Smooth muscle cell (in vitro differentiated cells): Measurements from ENCODE around the gene PHC2. TPM values are rescaled to one million over a fixed set of nuclear protein-coding genes. Genes with fewer than 3 reads are reported as not detected.

Source experiments
- DNase-seq: peaks from one replicate; lab custom pipeline; 2025; ENCODE audit not compliant: unreplicated experiment; lab: John Stamatoyannopoulos, UW
- H2AFZ ChIP-seq: fragments of 200-600 bp; sonication (generic); 2 replicates; pipeline ENCODE4 v1.6.0; 2016; ENCODE audit warnings: antibody characterized with exemption, low read depth, mild to moderate bottlenecking
- H3F3A ChIP-seq: fragments of 200-600 bp; sonication (generic); 2 replicates; pipeline ENCODE4 v1.6.0; 2017; ENCODE audit warnings: antibody characterized with exemption, low read depth
- H3K27ac ChIP-seq: fragments of 200-600 bp; sonication (generic); 2 replicates; pipeline ENCODE4 v1.5.1; 2016; ENCODE audit warnings: low read depth, mild to moderate bottlenecking
- H3K27me3 ChIP-seq: fragments of 200-600 bp; sonication (generic); 2 replicates; pipeline ENCODE4 v1.6.1; 2016; ENCODE audit warnings: low read depth, mild to moderate bottlenecking
- H3K36me3 ChIP-seq: fragments of 200-600 bp; sonication (generic); 2 replicates; pipeline ENCODE4 v1.5.1; 2016; ENCODE audit warnings: low read depth
- H3K4me1 ChIP-seq: fragments of 200-600 bp; sonication (generic); 2 replicates; pipeline ENCODE4 v1.5.1; 2016; ENCODE audit warnings: low read depth
- H3K4me2 ChIP-seq: fragments of 200-600 bp; sonication (generic); 2 replicates; pipeline ENCODE4 v1.6.0; 2016; ENCODE audit warnings: mild to moderate bottlenecking
- H3K4me3 ChIP-seq: fragments of 200-600 bp; sonication (generic); 2 replicates; pipeline ENCODE4 v1.5.1; 2016; ENCODE audit warnings: mild to moderate bottlenecking
- H3K79me2 ChIP-seq: fragments of 200-600 bp; sonication (generic); 2 replicates; pipeline ENCODE4 v1.6.0; 2016; ENCODE audit warnings: low read depth, mild to moderate bottlenecking
- H3K9ac ChIP-seq: fragments of 200-600 bp; sonication (generic); 2 replicates; pipeline ENCODE4 v1.6.0; 2016; ENCODE audit warnings: low read depth
- H3K9me3 ChIP-seq: fragments of 200-600 bp; sonication (generic); replicated peaks from 2 replicates; pipeline ENCODE4 v1.5.1; 2016; ENCODE audit warnings: low read depth
- H4K20me1 ChIP-seq: fragments of 200-600 bp; sonication (generic); 2 replicates; pipeline ENCODE4 v1.6.0; 2016; ENCODE audit warnings: low read depth
- WGBS: methylation state at CpG from one replicate; pipeline ENCODE4 v1.1.7; 2016; ENCODE audit warnings: low lambda C conversion rate; 5-methylcytosine and 5-hydroxymethylcytosine counted together
- polyA plus RNA-seq: library from polyadenylated mRNA; unstranded; fragments of >200 nt; fragmentation: Nextera tagmentation; extraction: Ambion mirVana; gene quantifications from 2 replicates; pipeline ENCODE4 v1.2.1, GENCODE V29; 2016
- total RNA-seq: library from RNA; depleted of rRNA; stranded (reverse); fragments of >200 nt; gene quantifications from 2 replicates; pipeline ENCODE4 v1.2.3, GENCODE V29; 2014
- TF ChIP-seq, protein P1 (sequence below): fragments of 200-600 bp; sonication (generic); IDR thresholded peaks from 2 replicates; pipeline ENCODE4 v1.5.1; 2017; ENCODE audit warnings: borderline replicate concordance, mild to moderate bottlenecking, antibody characterized with exemption; ENCODE audit not compliant: insufficient read depth, poor library complexity, severe bottlenecking

Gene PHC2
- total and polyA plus RNA-seq, 2 experiments from 2014 or later: 42.4 to 109 TPM

DNA sequence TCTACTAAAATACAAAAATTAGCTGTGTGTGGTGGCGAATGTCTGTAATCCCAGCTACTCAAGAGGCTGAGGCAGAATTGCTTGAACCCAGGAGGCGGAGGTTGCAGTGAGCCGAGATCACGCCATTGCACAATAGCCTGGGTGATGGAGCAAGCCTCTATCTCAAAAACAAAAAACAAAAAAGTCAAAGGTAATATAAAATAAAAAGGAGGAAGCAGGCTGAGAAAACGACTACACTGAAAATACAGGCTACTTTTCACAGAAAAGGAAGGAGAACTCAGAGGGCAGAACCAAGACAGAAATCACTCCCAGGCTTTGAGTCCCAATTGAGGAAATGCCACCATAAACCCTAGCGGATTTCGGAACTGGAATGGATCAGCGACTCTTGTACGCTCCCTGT lies 104.1 kb downstream of the PHC2 start:
- Histone ChIP-seq H3K4me2 (no peak overlapping the region), H3F3A (peaks cover 16% of the 10 kb centered on the region), H3K79me2 (peaks cover 17% of the 10 kb centered on the region), H3K27ac (no peak overlapping the region), H3K9me3 (no peaks in the 10 kb centered on the region), H3K9ac (no peak overlapping the region), H3K4me1 (no peaks in the 10 kb centered on the region), H3K27me3 (no peaks in the 10 kb centered on the region), H4K20me1 (peaks cover 97% of the 10 kb centered on the region), H2AFZ (no peak overlapping the region), H3K4me3 (no peak overlapping the region), H3K36me3 (peaks cover 15% of the 10 kb centered on the region)
- TF ChIP-seq, protein P1, sequence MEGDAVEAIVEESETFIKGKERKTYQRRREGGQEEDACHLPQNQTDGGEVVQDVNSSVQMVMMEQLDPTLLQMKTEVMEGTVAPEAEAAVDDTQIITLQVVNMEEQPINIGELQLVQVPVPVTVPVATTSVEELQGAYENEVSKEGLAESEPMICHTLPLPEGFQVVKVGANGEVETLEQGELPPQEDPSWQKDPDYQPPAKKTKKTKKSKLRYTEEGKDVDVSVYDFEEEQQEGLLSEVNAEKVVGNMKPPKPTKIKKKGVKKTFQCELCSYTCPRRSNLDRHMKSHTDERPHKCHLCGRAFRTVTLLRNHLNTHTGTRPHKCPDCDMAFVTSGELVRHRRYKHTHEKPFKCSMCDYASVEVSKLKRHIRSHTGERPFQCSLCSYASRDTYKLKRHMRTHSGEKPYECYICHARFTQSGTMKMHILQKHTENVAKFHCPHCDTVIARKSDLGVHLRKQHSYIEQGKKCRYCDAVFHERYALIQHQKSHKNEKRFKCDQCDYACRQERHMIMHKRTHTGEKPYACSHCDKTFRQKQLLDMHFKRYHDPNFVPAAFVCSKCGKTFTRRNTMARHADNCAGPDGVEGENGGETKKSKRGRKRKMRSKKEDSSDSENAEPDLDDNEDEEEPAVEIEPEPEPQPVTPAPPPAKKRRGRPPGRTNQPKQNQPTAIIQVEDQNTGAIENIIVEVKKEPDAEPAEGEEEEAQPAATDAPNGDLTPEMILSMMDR: no peak
- no peak for DNase-seq
- WGBS: 96% methylated on average over 9 of the region's 9 CpGs

DNA sequence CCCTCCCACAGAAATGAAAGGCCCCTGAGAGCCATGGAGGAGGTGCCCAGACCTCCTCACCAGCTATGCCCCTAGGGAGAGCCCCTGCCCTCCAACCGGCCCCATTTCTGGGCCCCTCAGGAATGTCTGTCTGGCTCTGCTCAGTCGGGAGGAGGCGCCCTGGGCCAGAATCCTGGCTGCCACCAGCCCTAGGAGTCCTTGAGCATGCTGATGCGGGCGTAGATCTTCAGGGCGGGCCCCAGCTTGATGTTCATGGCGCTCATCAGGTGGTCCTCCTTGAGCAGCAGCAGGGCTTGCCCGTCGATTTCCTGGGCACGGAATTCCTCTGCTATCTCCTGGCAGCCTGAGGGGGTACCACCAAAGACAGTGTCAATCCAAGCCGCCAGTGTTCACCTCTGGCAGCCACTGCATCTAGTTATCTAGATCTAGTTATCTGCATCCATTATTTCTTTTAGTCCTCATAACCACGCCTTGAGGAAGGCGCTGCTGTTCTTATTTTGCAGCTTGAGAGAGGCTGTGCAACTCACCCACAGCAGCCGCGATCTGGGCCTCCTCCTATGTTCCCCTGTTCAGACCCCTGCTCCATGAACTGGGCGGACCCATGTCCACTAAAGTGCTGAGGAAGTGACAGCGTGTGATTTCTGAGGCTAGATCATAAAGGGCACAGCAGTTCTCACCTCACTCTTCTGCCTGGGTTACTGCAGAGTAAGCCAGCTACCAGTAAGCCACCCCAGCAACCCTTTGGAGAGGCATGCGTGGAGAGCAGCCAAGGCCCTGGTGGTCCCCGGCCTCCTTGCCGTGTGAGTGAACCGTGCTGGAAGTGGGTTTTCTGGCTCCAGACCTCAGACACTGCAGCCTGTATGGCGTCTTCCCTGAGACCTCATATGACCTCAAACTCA lies 106.0 kb downstream of the PHC2 start:
- Histone ChIP-seq H3K4me2 (no peak overlapping the region), H3K36me3 (peaks cover 15% of the 10 kb centered on the region), H3K27ac (no peak overlapping the region), H2AFZ (no peak overlapping the region), H3K9me3 (no peaks in the 10 kb centered on the region), H4K20me1 (peaks cover 84% of the 10 kb centered on the region), H3K27me3 (no peaks in the 10 kb centered on the region), H3K79me2 (peaks cover 4% of the 10 kb centered on the region), H3K4me3 (no peak overlapping the region), H3F3A (peaks cover 23% of the 10 kb centered on the region), H3K9ac (no peak overlapping the region), H3K4me1 (no peaks in the 10 kb centered on the region)
- TF ChIP-seq, protein P1: no peak
- DNase-seq: no peak
- 94% methylated on average over 22 of the region's 22 CpGs for WGBS

DNA sequence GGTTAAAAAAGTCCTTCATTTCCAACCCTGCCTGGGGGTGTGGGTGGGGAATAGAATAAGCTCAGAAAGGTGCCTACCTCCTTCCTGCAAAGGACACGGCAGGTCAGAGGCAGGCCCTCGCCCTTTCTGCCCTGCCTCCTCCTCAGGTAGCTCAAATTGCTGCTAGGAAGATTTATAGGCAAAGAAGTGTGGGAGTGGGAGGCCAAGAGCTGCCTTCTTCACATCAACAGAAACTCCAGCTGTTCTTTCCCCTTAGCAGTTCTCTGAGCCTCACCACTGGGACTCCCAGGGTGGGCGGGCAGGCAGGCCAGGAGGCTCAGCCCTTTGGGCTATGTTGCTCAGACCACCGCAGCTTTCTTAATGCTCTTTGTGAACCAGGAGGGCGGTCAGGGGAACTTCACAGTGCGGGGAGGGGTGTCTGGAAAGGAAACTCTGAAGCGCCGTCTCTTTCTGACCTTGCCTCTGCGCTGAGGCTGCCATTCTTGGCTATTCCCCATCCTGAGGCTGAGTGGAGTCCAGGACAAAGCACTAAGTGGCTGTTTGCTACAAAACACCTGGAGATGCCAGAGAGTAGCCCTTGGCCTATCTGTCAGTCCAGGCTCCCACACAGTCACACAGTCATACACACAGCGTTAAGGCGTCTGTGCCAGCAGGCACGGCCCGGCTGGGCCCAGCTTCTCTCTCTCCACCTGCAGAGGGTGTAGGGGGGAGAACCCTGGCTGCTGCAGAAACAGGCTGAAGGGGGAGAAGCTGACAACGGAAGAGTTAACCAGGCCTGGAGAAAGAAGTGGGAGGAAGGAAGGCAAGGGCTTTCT lies 107.0 kb downstream of the PHC2 start:
- 89% methylated on average over 14 of the region's 14 CpGs for WGBS
- TF ChIP-seq, protein P1: no peak
- Histone ChIP-seq H3K4me2 (no peak overlapping the region), H3K9me3 (no peaks in the 10 kb centered on the region), H4K20me1 (peaks cover 74% of the 10 kb centered on the region), H3K4me3 (no peak overlapping the region), H3F3A (peaks cover 20% of the 10 kb centered on the region), H3K79me2 (no peaks in the 10 kb centered on the region), H2AFZ (no peak overlapping the region), H3K4me1 (no peaks in the 10 kb centered on the region), H3K27ac (no peak overlapping the region), H3K9ac (no peak overlapping the region), H3K36me3 (peaks cover 9% of the 10 kb centered on the region), H3K27me3 (no peaks in the 10 kb centered on the region)
- DNase-seq: no peak
